Amniotic stem cell (primary cell): ENCODE results near the gene FBXO31.
"Not testable (repeated sequence)": the region's sequence is repeated elsewhere in the genome, so short reads cannot be mapped to it uniquely, and the experiment has no call there.

Experiments
- DNase-seq: peaks from one replicate; lab custom pipeline; 2025; lab: John Stamatoyannopoulos, UW

The FBXO31 gene

GRCh38 chr16:87342978-87343752, 40.4 kb downstream of the FBXO31 start:
- DNase-seq, result no peak

- DNase-seq, result no peak
These were observed 41.1 kb downstream of the FBXO31 start for GRCh38 chr16:87342504-87342903.

GRCh38 chr16:87340198-87340597, 43.4 kb downstream of the FBXO31 start:
- no peak for DNase-seq

GRCh38 chr16:87339724-87340105, 43.9 kb downstream of the FBXO31 start:
- not testable (repeated sequence) for DNase-seq

GRCh38 chr16:87339086-87339723, 44.4 kb downstream of the FBXO31 start:
- no peak for DNase-seq

- no peak for DNase-seq
These were observed 45.3 kb downstream of the FBXO31 start for GRCh38 chr16:87338155-87338765.

- no peak for DNase-seq
These were observed 46.3 kb downstream of the FBXO31 start for GRCh38 chr16:87337262-87337771.

- DNase-seq, result no peak
These were observed 46.9 kb downstream of the FBXO31 start for GRCh38 chr16:87336434-87337240.

- no peak for DNase-seq
These were observed 47.7 kb downstream of the FBXO31 start for GRCh38 chr16:87335625-87336433.

GRCh38 chr16:87334651-87335624, 48.6 kb downstream of the FBXO31 start:
- DNase-seq, result no peak

GRCh38 chr16:87333581-87334331, 49.8 kb downstream of the FBXO31 start:
- DNase-seq, result no peak

- no peak for DNase-seq
These were observed 50.5 kb downstream of the FBXO31 start for GRCh38 chr16:87333101-87333500.

- no peak for DNase-seq
These were observed 51.4 kb downstream of the FBXO31 start for GRCh38 chr16:87332150-87332549.

- DNase-seq, result no peak
These were observed 52.3 kb downstream of the FBXO31 start for GRCh38 chr16:87331241-87331801.

- no peak for DNase-seq
These were observed 52.9 kb downstream of the FBXO31 start for GRCh38 chr16:87330646-87331045.

GRCh38 chr16:87330257-87330624, 53.3 kb downstream of the FBXO31 start:
- DNase-seq, result no peak

- DNase-seq, result no peak
These were observed 53.9 kb downstream of the FBXO31 start for GRCh38 chr16:87329436-87330256.

GRCh38 chr16:87328846-87329245, 54.7 kb downstream of the FBXO31 start:
- DNase-seq, result no peak
